K562 (cell line): ENCODE results near the gene VWA1. TPM values are rescaled to one million over a fixed set of nuclear protein-coding genes. Genes with fewer than 3 reads are reported as not detected.

Experiments used
- CAMTA2 ChIP-seq: fragments of 250-450 bp; sonication (Bioruptor Pico); conservative IDR thresholded peaks from 2 replicates; pipeline ENCODE4 v1.5.1; 2022
- CEBPG ChIP-seq, 3 experiments: fragments of 200-800 bp in 1 of 3; sonication (Bioruptor generic) in 1 of 3; sonication (generic) in 1 of 3; formaldehyde crosslinking in 1 of 3; IDR thresholded peaks in 2 of 3; conservative IDR thresholded peaks in 1 of 3; 2 replicates each; pipeline versions ENCODE4 v1.6.1 to v1.8.0; 2016 to 2022; ENCODE audit warnings: missing compliant biosample characterization in 2 of 3, missing genetic modification characterization in 2 of 3, mild to moderate bottlenecking in 1 of 3, missing genetic modification reagents in 1 of 3
- FIP1L1 ChIP-seq: fragments of 200-400 bp; formaldehyde crosslinking; IDR thresholded peaks from 2 replicates; pipeline ENCODE4 v1.6.1; 2018; ENCODE audit warnings: mild to moderate bottlenecking, low read depth, low read length; ENCODE audit not compliant: poor library complexity, severe bottlenecking
- FOSL1 ChIP-seq: fragments of 200-800 bp; sonication (Bioruptor generic); conservative IDR thresholded peaks from 2 replicates; pipeline ENCODE4 v1.6.1; 2016; ENCODE audit warnings: missing genetic modification characterization, missing compliant biosample characterization
- KDM2B ChIP-seq: fragments of 250-450 bp; sonication (Bioruptor Pico); IDR thresholded peaks from 2 replicates; pipeline ENCODE4 v1.8.0; 2021; ENCODE audit warnings: mild to moderate bottlenecking, moderate library complexity
- MED1 ChIP-seq: sonication (generic); formaldehyde crosslinking; IDR thresholded peaks from 2 replicates; pipeline ENCODE4 v1.8.1; 2023; ENCODE audit warnings: missing genetic modification reagents, borderline replicate concordance
- NBN ChIP-seq: fragments of 450-650 bp; IDR thresholded peaks from 2 replicates; pipeline ENCODE4 v1.6.1; 2016; ENCODE audit warnings: low read depth, mild to moderate bottlenecking
- PRDM10 ChIP-seq: fragments of 450-650 bp; IDR thresholded peaks from 2 replicates; pipeline ENCODE4 v1.6.1; 2018; ENCODE audit not compliant: partially characterized antibody
- PRPF4 ChIP-seq: fragments of 200-400 bp; formaldehyde crosslinking; IDR thresholded peaks from one replicate; pipeline ENCODE4 v1.6.1; 2017; ENCODE audit warnings: low read length, low read depth, mild to moderate bottlenecking; ENCODE audit not compliant: insufficient read depth, poor library complexity, severe bottlenecking
- PTBP1 ChIP-seq: fragments of 200-400 bp; formaldehyde crosslinking; IDR thresholded peaks from 2 replicates; pipeline ENCODE4 v1.6.1; 2017; ENCODE audit warnings: low read depth, low read length
- SIRT6 ChIP-seq: IDR thresholded peaks from one replicate; pipeline ENCODE4 v1.6.1; 2012; ENCODE audit warnings: low read depth, mild to moderate bottlenecking, control low read depth, inconsistent platforms, low read length, moderate library complexity
- SMARCC2 ChIP-seq: fragments of 450-650 bp; IDR thresholded peaks from 2 replicates; pipeline ENCODE4 v1.6.1; 2017; ENCODE audit warnings: antibody characterized with exemption, moderate library complexity, mild to moderate bottlenecking, low read depth
- ZBTB33 ChIP-seq: sonication (generic); formaldehyde crosslinking; IDR thresholded peaks from 2 replicates; pipeline ENCODE4 v1.8.1; 2023; ENCODE audit warnings: mild to moderate bottlenecking, missing genetic modification reagents
- ZBTB43 ChIP-seq: sonication (generic); formaldehyde crosslinking; IDR thresholded peaks from 2 replicates; pipeline ENCODE4 v1.8.0; 2023; ENCODE audit warnings: mild to moderate bottlenecking, missing genetic modification reagents
- ZFP36 ChIP-seq: fragments of 150-350 bp; IDR thresholded peaks from 2 replicates; pipeline ENCODE4 v1.6.1; 2018; ENCODE audit warnings: low read length, low read depth; ENCODE audit not compliant: partially characterized antibody
- ZNF197 ChIP-seq: fragments of 200-800 bp; sonication (Bioruptor generic); IDR thresholded peaks from 2 replicates; pipeline ENCODE4 v1.6.1; 2016; ENCODE audit warnings: low read depth, missing genetic modification characterization, missing compliant biosample characterization
- ZNF324 ChIP-seq: fragments of 250-450 bp; sonication (Bioruptor Pico); IDR thresholded peaks from 2 replicates; pipeline ENCODE4 v1.4.0; 2020; ENCODE audit warnings: mild to moderate bottlenecking
- ZNF41 ChIP-seq: fragments of 250-450 bp; sonication (Bioruptor Pico); conservative IDR thresholded peaks from 2 replicates; pipeline ENCODE4 v1.4.0; 2020; ENCODE audit warnings: mild to moderate bottlenecking
- ZNF668 ChIP-seq: fragments of 250-450 bp; sonication (Bioruptor Pico); IDR thresholded peaks from 2 replicates; pipeline ENCODE4 v1.8.0; 2022; ENCODE audit warnings: mild to moderate bottlenecking, inconsistent platforms
- polyA plus RNA-seq, 8 experiments: library from polyadenylated mRNA; depleted of rRNA in 4 of 8; stranded (reverse) in 5 of 8; unstranded in 3 of 8; fragments of >200 nt; fragmentation: Nextera tagmentation in 2 of 8; fragmentation: Illumina TruSeq in 1 of 8; extraction: Ambion mirVana in 2 of 8; extraction: Trizol in 1 of 8; gene quantifications; 2 replicates each; pipeline versions ENCODE4 v1.2.1 to v1.2.3, GENCODE V29; 2011 to 2014; ENCODE audit warnings: inconsistent platforms in 1 of 8, missing spikeins in 1 of 8
- total RNA-seq, 7 experiments: library from RNA; depleted of rRNA in 6 of 7; stranded (reverse); fragments of >200 nt in 6 of 7; fragmentation: Illumina TruSeq in 2 of 7; extraction: Trizol in 2 of 7; gene quantifications; 2 replicates each; pipeline versions ENCODE4 v1.2.1 to v1.2.3, GENCODE V29; 2011 to 2021; ENCODE audit warnings: low replicate concordance in 1 of 7

VWA1 gene
- total and polyA plus RNA-seq, 9 of the 15 experiments (the other 6 are each of a cell fraction or from before 2014, with no cell fraction given): 0.01 to 6.4 (median 0.85) TPM

GRCh38 chr1:1432951-1433803 is 2.3 kb upstream of the VWA1 start (continued):
- no peak for TF ChIP-seq PRDM10
- TF ChIP-seq ZBTB33 (CRISPR knock-in tag): peak; percentile 26; the same call in 1 of the 2 replicates
- peak; percentile 54 for TF ChIP-seq FIP1L1
- no peak for TF ChIP-seq CEBPG (CRISPR knock-in tag; IDR thresholded peaks at IDR 0.05)
- no peak for TF ChIP-seq CEBPG (tag; conservative IDR thresholded peaks at IDR 0.05 in 1 of 2, IDR thresholded peaks at IDR 0.05 in 1 of 2)
- TF ChIP-seq CAMTA2 (CRISPR knock-in tag): no peak
- no peak for TF ChIP-seq ZNF197 (CRISPR knock-in tag)
- 0 out of 2 replicates have a peak, but pooled peaks have one; percentile 72 for TF ChIP-seq NBN
- TF ChIP-seq ZNF324 (CRISPR knock-in tag): no peak
- 0 out of 2 replicates have a peak, but pooled peaks have one; percentile 12 for TF ChIP-seq ZNF41 (CRISPR knock-in tag)
- TF ChIP-seq MED1 (CRISPR knock-in tag): no peak
- TF ChIP-seq SIRT6: no peak
- no peak for TF ChIP-seq ZBTB43 (CRISPR knock-in tag)
- no peak for TF ChIP-seq SMARCC2
- 0 out of 2 replicates have a peak, but pooled peaks have one; percentile 11 for TF ChIP-seq FOSL1
- peak; percentile 57 for TF ChIP-seq ZFP36
- no peak for TF ChIP-seq ZNF668 (CRISPR knock-in tag)
- no peak for TF ChIP-seq PRPF4
- TF ChIP-seq KDM2B (CRISPR knock-in tag): no peak
- TF ChIP-seq PTBP1: no peak
